ENCODE results near the gene CGB1. TPM values are rescaled to one million over a fixed set of nuclear protein-coding genes. Genes with fewer than 3 reads are reported as not detected.
"Not testable (repeated sequence)": the region's sequence is repeated elsewhere in the genome, so short reads cannot be mapped to it uniquely, and the experiment has no call there.

CGB1 gene
- total RNA-seq, 4 donors from 2014 or later = not detected

DNA sequence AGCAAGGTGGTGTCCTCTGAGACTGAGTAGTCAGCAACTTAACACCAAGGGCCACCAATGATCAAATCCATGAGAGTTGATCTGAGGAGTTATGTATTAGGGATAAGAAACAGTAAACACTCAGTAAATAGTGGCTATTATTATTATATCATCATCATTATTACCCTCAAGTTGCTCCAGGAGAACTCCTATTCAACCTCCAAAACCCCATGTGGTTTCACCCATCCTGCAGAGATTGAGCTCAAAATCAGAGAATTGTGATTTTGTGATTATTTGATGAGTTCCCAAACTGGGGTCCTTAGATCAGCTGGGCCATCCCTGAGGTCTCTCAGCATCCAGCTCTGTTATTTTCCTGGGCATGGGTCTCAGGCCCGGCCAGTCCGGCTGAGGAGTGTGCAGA is 24.3 kb upstream of the CGB1 start:
- Histone ChIP-seq H3K4me1 (peaks cover 2 to 29% of the 10 kb centered on the region in 2 donors), H3K36me3 (no peaks in the 10 kb centered on the region), H3K27ac (no peak overlapping the region), H3K4me3 (replicated peaks in 1 of 3) (no peak overlapping the region), H3K27me3 (no peaks in the 10 kb centered on the region), H3K9me3 (no peaks in the 10 kb centered on the region)
- DNase-seq = no peak
- 83% methylated on average over 1 of the region's 2 CpGs; no CpG with 5 or more reads in 1 of the 2 donors for WGBS, 2 donors
- TF ChIP-seq POLR2A (IDR thresholded peaks at IDR 0.05) = no peak
- TF ChIP-seq, protein P1, sequence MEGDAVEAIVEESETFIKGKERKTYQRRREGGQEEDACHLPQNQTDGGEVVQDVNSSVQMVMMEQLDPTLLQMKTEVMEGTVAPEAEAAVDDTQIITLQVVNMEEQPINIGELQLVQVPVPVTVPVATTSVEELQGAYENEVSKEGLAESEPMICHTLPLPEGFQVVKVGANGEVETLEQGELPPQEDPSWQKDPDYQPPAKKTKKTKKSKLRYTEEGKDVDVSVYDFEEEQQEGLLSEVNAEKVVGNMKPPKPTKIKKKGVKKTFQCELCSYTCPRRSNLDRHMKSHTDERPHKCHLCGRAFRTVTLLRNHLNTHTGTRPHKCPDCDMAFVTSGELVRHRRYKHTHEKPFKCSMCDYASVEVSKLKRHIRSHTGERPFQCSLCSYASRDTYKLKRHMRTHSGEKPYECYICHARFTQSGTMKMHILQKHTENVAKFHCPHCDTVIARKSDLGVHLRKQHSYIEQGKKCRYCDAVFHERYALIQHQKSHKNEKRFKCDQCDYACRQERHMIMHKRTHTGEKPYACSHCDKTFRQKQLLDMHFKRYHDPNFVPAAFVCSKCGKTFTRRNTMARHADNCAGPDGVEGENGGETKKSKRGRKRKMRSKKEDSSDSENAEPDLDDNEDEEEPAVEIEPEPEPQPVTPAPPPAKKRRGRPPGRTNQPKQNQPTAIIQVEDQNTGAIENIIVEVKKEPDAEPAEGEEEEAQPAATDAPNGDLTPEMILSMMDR (IDR thresholded peaks at IDR 0.05) = no peak
- intact Hi-C loops (cut with DNase I) = no loop called here

GRCh38 chr19:49059053-49059452 is 22.4 kb upstream of the CGB1 start:
- no peak overlapping the region for H3K4me3 ChIP-seq (replicated peaks in 1 of 3)
- intact Hi-C loops (cut with DNase I) = no loop called here
- DNase-seq = no peak
- H3K36me3 ChIP-seq = no peaks in the 10 kb centered on the region
- peaks cover 2 to 19% of the 10 kb centered on the region in 2 donors for H3K4me1 ChIP-seq
- no peaks in the 10 kb centered on the region for H3K27me3 ChIP-seq
- no peaks in the 10 kb centered on the region for H3K9me3 ChIP-seq
- H3K27ac ChIP-seq = no peak overlapping the region
- WGBS, 2 donors = 45 to 69% methylated on average over 9 of the region's 9 CpGs
- TF ChIP-seq, protein P1 (IDR thresholded peaks at IDR 0.05) = no peak
- TF ChIP-seq POLR2A (IDR thresholded peaks at IDR 0.05) = no peak

DNA sequence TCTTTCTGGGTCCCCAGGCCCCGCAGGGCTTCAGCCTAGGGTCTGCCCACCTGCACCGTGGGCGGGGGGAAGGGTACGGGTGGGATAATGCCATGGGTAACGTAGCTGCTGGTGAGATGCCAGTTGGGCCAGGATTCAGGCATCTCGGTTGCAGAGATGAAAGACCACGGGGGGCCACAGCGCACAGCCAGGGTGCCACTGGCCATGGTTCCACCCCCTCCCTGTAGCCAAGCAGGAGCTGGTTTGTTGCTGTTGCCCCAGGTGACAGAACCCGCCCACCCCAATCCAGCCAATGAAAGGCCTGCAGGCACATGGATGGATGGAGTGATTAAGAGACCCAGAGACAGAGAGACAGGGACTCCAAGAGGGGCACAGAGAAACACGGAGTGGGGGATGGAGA is 21.9 kb upstream of the CGB1 start:
- H3K4me3 ChIP-seq (replicated peaks in 1 of 3) = no peak overlapping the region
- WGBS, 2 donors = 33 to 39% methylated on average over 9 to 10 of the region's 10 CpGs
- intact Hi-C loops (cut with DNase I) = no loop called here
- H3K4me1 ChIP-seq = peaks cover 2 to 19% of the 10 kb centered on the region in 2 donors
- no peaks in the 10 kb centered on the region for H3K27me3 ChIP-seq
- H3K36me3 ChIP-seq = no peaks in the 10 kb centered on the region
- no peak overlapping the region for H3K27ac ChIP-seq
- no peaks in the 10 kb centered on the region for H3K9me3 ChIP-seq
- peak in 1 of 2 donors; percentile 21 for DNase-seq
- TF ChIP-seq POLR2A (IDR thresholded peaks at IDR 0.05) = no peak
- TF ChIP-seq, protein P1 (IDR thresholded peaks at IDR 0.05) = no peak

DNA sequence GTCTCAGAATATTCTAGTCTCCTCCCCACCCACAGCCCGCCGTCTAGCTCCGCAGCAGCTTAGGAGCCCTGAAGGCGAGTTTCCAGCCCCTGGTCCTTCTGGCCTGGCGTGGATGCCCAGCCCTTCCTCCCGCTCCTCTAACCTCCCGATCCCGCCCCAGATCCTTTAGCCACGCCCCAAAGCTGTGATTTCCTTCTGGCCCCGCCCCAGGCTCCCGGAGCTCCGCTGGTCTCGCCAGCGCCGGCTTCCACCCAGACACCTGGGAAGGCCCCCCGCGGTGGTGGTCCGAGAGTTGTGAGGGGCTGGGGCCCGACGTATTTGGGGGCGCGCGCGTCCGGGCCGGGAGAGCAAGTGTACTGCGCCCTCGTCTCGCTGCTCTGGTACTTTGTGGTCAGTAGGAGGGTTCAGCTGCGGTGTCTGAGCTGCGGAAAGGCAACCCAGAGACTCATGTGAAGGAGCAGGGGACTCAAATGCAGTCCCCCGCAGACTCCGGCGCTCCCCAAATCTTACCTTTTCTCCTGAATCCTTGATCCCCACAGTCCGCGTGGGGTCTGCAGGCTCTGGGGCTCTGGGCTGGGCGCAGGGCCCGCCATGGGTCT is 21.0 kb upstream of the CGB1 start, which contains the start of gene CGB7:
CGB7 (minus strand) TSS at position 114 of the 599 bp plus-strand sequence. CDS start 2,374 bp downstream, outside the sequence.
- 2 to 3% methylated on average over 12 to 20 of the region's 38 CpGs for WGBS, 2 donors
- intact Hi-C loops (cut with DNase I) = no loop called here
- H3K27me3 ChIP-seq = no peaks in the 10 kb centered on the region
- H3K36me3 ChIP-seq = no peaks in the 10 kb centered on the region
- H3K27ac ChIP-seq = no peak within 1 kb of the TSS
- peak within 1 kb of the TSS in 1 of 3 donors; percentile 30 for H3K4me3 ChIP-seq (replicated peaks in 1 of 3)
- H3K4me1 ChIP-seq = peaks cover 2 to 19% of the 10 kb centered on the region in 2 donors
- H3K9me3 ChIP-seq = no peaks in the 10 kb centered on the region
- TF ChIP-seq POLR2A (IDR thresholded peaks at IDR 0.05) = no peak
- TF ChIP-seq, protein P1 (IDR thresholded peaks at IDR 0.05) = no peak
- DNase-seq = peak; percentile 75 to 78

GRCh38 chr19:49056902-49057596 is 20.4 kb upstream of the CGB1 start:
- H3K27me3 ChIP-seq; H3K27ac ChIP-seq; intact Hi-C loops (cut with DNase I); H3K9me3 ChIP-seq; H3K36me3 ChIP-seq; DNase-seq: not testable (repeated sequence)
- H3K4me1 ChIP-seq = peaks cover 2 to 19% of the 10 kb centered on the region in 2 donors
- WGBS, 2 donors = 8 to 17% methylated on average over 13 to 34 of the region's 34 CpGs
- H3K4me3 ChIP-seq (replicated peaks in 1 of 3) = peak overlapping the region in 1 of 3 donors; percentile 30

All from thyroid gland (tissue), 4 donors.